Right hindlimb (tissue), 1 donor: ENCODE results near the gene GSTM5.
"Not testable (repeated sequence)": the region's sequence is repeated elsewhere in the genome, so short reads cannot be mapped to it uniquely, and the experiment has no call there.

Experiments
- DNase-seq: peaks from one replicate; pipeline ENCODE4 v3.0.0-alpha.2; 2018

Gene GSTM5

GRCh38 chr1:109711593-109712320, at the start of gene GSTM5:
TSS of gene GSTM5 (plus strand) at chr1:109712251. CDS start at chr1:109712313, 62 bp downstream.
- peak; percentile 62 for DNase-seq

- DNase-seq, result no peak
Measured at GRCh38 chr1:109664671-109665070, 47.4 kb upstream of the GSTM5 start.

GRCh38 chr1:109667452-109668122, 44.5 kb upstream of the GSTM5 start, which contains the start of gene GSTM2:
TSS of gene GSTM2 (plus strand) at chr1:109668057. CDS start at chr1:109668116, 59 bp downstream.
- peak; percentile 97 for DNase-seq

- peak; percentile 29 for DNase-seq
Measured at GRCh38 chr1:109668123-109668775, 43.8 kb upstream of the GSTM5 start.

GRCh38 chr1:109669246-109669948, 42.7 kb upstream of the GSTM5 start:
- DNase-seq, result no peak

GRCh38 chr1:109669949-109670302, 42.1 kb upstream of the GSTM5 start:
- not testable (repeated sequence) for DNase-seq

- no peak for DNase-seq
Measured at GRCh38 chr1:109671067-109671466, 41.0 kb upstream of the GSTM5 start.

- not testable (repeated sequence) for DNase-seq
Measured at GRCh38 chr1:109673861-109674260, 38.2 kb upstream of the GSTM5 start.

GRCh38 chr1:109676683-109677381, 35.2 kb upstream of the GSTM5 start:
- not testable (repeated sequence) for DNase-seq

- no peak for DNase-seq
Measured at GRCh38 chr1:109677459-109677858, 34.6 kb upstream of the GSTM5 start.

- DNase-seq, result not testable (repeated sequence)
Measured at GRCh38 chr1:109678637-109679036, 33.4 kb upstream of the GSTM5 start.

- DNase-seq, result not testable (repeated sequence)
Measured at GRCh38 chr1:109684777-109685176, 27.3 kb upstream of the GSTM5 start.

GRCh38 chr1:109685399-109685798, 26.7 kb upstream of the GSTM5 start:
- DNase-seq, result not testable (repeated sequence)

- not testable (repeated sequence) for DNase-seq
Measured at GRCh38 chr1:109685890-109686289, 26.2 kb upstream of the GSTM5 start.

- not testable (repeated sequence) for DNase-seq
Measured at GRCh38 chr1:109687109-109687508, 24.9 kb upstream of the GSTM5 start.

- no peak for DNase-seq
Measured at GRCh38 chr1:109687641-109688499, 24.2 kb upstream of the GSTM5 start, which contains the start of gene GSTM1. TSS of gene GSTM1 (plus strand) at chr1:109687817. CDS start at chr1:109687874, 57 bp downstream.

- no peak for DNase-seq
Measured at GRCh38 chr1:109689844-109690405, 22.1 kb upstream of the GSTM5 start.

- no peak for DNase-seq
Measured at GRCh38 chr1:109691759-109692158, 20.3 kb upstream of the GSTM5 start.

- DNase-seq, result not testable (repeated sequence)
Measured at GRCh38 chr1:109694400-109694799, 17.7 kb upstream of the GSTM5 start.

GRCh38 chr1:109695138-109695537, 16.9 kb upstream of the GSTM5 start:
- DNase-seq, result not testable (repeated sequence)

- DNase-seq, result no peak
Measured at GRCh38 chr1:109697066-109697465, 15.0 kb upstream of the GSTM5 start.
